Loucy (cell line): ENCODE results near the gene CCDC39.

Experiments used
- EZH2phosphoT487 ChIP-seq: fragments of 200-600 bp; IDR thresholded peaks from 2 replicates; pipeline ENCODE4 v1.6.1; 2018; ENCODE audit warnings: antibody characterized with exemption, mild to moderate bottlenecking, moderate library complexity, borderline replicate concordance
- TF ChIP-seq, protein P1 (sequence below): fragments of 200-600 bp; sonication (generic); conservative IDR thresholded peaks from 2 replicates; pipeline ENCODE4 v1.5.1; 2014; ENCODE audit warnings: mild to moderate bottlenecking, antibody characterized with exemption, low read length

DNA sequence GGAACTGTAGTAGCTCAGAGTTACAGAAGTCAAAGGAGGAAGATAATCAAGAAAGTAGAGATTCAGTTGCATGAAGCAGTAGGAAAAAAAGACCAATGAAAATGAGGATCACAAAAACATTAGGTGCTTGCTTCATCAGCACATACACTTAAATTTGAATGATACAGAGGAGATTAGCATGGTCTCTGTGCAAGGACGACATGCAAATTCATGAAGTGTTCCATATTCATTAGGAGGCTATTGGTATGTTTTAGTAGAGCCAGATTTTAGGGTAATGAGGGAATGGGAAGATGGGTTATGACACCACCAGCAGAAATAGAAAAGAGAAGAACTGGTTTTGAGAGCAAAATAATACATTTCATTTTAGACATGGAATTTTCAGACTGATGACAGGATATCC lies 98.4 kb downstream of the CCDC39 start:
- TF ChIP-seq, protein P1, sequence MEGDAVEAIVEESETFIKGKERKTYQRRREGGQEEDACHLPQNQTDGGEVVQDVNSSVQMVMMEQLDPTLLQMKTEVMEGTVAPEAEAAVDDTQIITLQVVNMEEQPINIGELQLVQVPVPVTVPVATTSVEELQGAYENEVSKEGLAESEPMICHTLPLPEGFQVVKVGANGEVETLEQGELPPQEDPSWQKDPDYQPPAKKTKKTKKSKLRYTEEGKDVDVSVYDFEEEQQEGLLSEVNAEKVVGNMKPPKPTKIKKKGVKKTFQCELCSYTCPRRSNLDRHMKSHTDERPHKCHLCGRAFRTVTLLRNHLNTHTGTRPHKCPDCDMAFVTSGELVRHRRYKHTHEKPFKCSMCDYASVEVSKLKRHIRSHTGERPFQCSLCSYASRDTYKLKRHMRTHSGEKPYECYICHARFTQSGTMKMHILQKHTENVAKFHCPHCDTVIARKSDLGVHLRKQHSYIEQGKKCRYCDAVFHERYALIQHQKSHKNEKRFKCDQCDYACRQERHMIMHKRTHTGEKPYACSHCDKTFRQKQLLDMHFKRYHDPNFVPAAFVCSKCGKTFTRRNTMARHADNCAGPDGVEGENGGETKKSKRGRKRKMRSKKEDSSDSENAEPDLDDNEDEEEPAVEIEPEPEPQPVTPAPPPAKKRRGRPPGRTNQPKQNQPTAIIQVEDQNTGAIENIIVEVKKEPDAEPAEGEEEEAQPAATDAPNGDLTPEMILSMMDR, result no peak
- no peak for TF ChIP-seq EZH2phosphoT487
